Liver (tissue), 9 donors: ENCODE results near the gene HDAC9. TPM values are rescaled to one million over a fixed set of nuclear protein-coding genes. Genes with fewer than 3 reads are reported as not detected.

ENCODE experiments used
- DNase-seq: peaks from one replicate; pipeline ENCODE4 v3.0.0-alpha.2; 2017; ENCODE audit warnings: low spot score
- H3K27ac ChIP-seq, 2 donors: one replicate each; pipeline ENCODE4 v1.7.0; 2013; ENCODE audit warnings: inconsistent platforms in 2 of 2, low read length in 2 of 2, control low read depth in 1 of 2, low read depth in 1 of 2, mild to moderate bottlenecking in 1 of 2
- H3K27me3 ChIP-seq, 4 donors: one replicate each; pipeline versions ENCODE4 v1.6.1 to v1.7.0; 2013; ENCODE audit warnings: low read length in 3 of 4, inconsistent platforms in 1 of 4, mild to moderate bottlenecking in 1 of 4, moderate library complexity in 1 of 4; ENCODE audit not compliant: control insufficient read depth in 4 of 4, insufficient read depth in 4 of 4
- H3K36me3 ChIP-seq, 4 donors: one replicate each; pipeline versions ENCODE4 v1.6.1 to v1.7.0; 2013; ENCODE audit warnings: low read length in 3 of 4, mild to moderate bottlenecking in 3 of 4, low read depth in 1 of 4, moderate library complexity in 1 of 4; ENCODE audit not compliant: control insufficient read depth in 4 of 4, insufficient read depth in 3 of 4
- H3K4me1 ChIP-seq, 4 donors: one replicate each; pipeline versions ENCODE4 v1.6.1 to v1.7.0; 2013; ENCODE audit warnings: low read length in 3 of 4, mild to moderate bottlenecking in 3 of 4, moderate library complexity in 1 of 4; ENCODE audit not compliant: control insufficient read depth in 4 of 4, insufficient read depth in 4 of 4
- H3K4me3 ChIP-seq, 3 donors: one replicate each; pipeline versions ENCODE4 v1.6.1 to v1.7.0; 2013; ENCODE audit warnings: low read length in 3 of 3, control low read depth in 1 of 3, low read depth in 1 of 3, mild to moderate bottlenecking in 1 of 3
- H3K9ac ChIP-seq, 2 donors: one replicate each; pipeline ENCODE4 v1.7.0; 2013; ENCODE audit warnings: low read length in 2 of 2, mild to moderate bottlenecking in 2 of 2, moderate library complexity in 2 of 2, control low read depth in 1 of 2, low read depth in 1 of 2
- H3K9me3 ChIP-seq, 4 donors: one replicate each; pipeline versions ENCODE4 v1.6.1 to v1.7.0; 2013; ENCODE audit warnings: low read length in 3 of 4; ENCODE audit not compliant: control insufficient read depth in 4 of 4
- EGR1 ChIP-seq, 2 donors: IDR thresholded peaks; 2 replicates each; pipeline ENCODE4 v1.6.1; 2016 to 2018; ENCODE audit warnings: antibody characterized with exemption in 2 of 2, low read depth in 2 of 2
- FOXA1 ChIP-seq: IDR thresholded peaks from 2 replicates; pipeline ENCODE4 v1.6.1; 2016; ENCODE audit warnings: antibody characterized with exemption
- GABPA ChIP-seq, 2 donors: IDR thresholded peaks in 1 of 2; conservative IDR thresholded peaks in 1 of 2; 2 replicates each; pipeline ENCODE4 v1.6.1; 2016; ENCODE audit warnings: antibody characterized with exemption in 2 of 2, mild to moderate bottlenecking in 1 of 2, moderate library complexity in 1 of 2
- HNF4A ChIP-seq, 2 donors: conservative IDR thresholded peaks; 2 replicates each; pipeline ENCODE4 v1.6.1; 2016; ENCODE audit warnings: antibody characterized with exemption in 2 of 2, mild to moderate bottlenecking in 2 of 2
- HNF4G ChIP-seq: IDR thresholded peaks from 2 replicates; pipeline ENCODE4 v1.6.1; 2016; ENCODE audit warnings: antibody characterized with exemption
- RAD21 ChIP-seq, 2 donors: IDR thresholded peaks; 2 replicates each; pipeline ENCODE4 v1.6.1; 2016; ENCODE audit warnings: antibody characterized with exemption in 2 of 2, mild to moderate bottlenecking in 2 of 2
- SP1 ChIP-seq: IDR thresholded peaks from 2 replicates; pipeline ENCODE4 v1.6.1; 2018; ENCODE audit warnings: antibody characterized with exemption, mild to moderate bottlenecking
- TAF1 ChIP-seq: conservative IDR thresholded peaks from 2 replicates; pipeline ENCODE4 v1.6.1; 2016; ENCODE audit warnings: antibody characterized with exemption, mild to moderate bottlenecking
- YY1 ChIP-seq: IDR thresholded peaks from 2 replicates; pipeline ENCODE4 v1.6.1; 2016; ENCODE audit warnings: antibody characterized with exemption, mild to moderate bottlenecking
- WGBS: extraction: QIAGEN DNeasy Blood & Tissue Kit; methylation state at CpG from one replicate; pipeline ENCODE4 v1.1.7; 2013; 5-methylcytosine and 5-hydroxymethylcytosine counted together
- polyA plus RNA-seq, 2 donors: library from polyadenylated mRNA; stranded (reverse) in 1 of 2; unstranded in 1 of 2; fragments of 200-250 nt in 1 of 2; fragments of >200 nt in 1 of 2; fragmentation: Nextera tagmentation in 1 of 2; extraction: Ambion mirVana in 1 of 2; gene quantifications; one replicate each; pipeline versions ENCODE4 v1.2.1 to v1.2.3, GENCODE V29; 2013 to 2015
- total RNA-seq, 2 donors: library from RNA; depleted of rRNA; stranded (reverse); fragments of >200 nt; gene quantifications; one replicate each; pipeline ENCODE4 v1.2.3, GENCODE V29; 2014
- TF ChIP-seq, protein P1 (sequence below): IDR thresholded peaks from 2 replicates; pipeline ENCODE4 v1.6.1; 2016; ENCODE audit warnings: antibody characterized with exemption
- TF ChIP-seq, protein P2 (sequence below): IDR thresholded peaks from 2 replicates; pipeline ENCODE4 v1.6.1; 2016; ENCODE audit warnings: antibody characterized with exemption
- TF ChIP-seq, protein P3 (sequence below): IDR thresholded peaks from 2 replicates; pipeline ENCODE4 v1.6.1; 2016; ENCODE audit warnings: antibody characterized with exemption, mild to moderate bottlenecking
- TF ChIP-seq, protein P4 (sequence below): IDR thresholded peaks from 2 replicates; pipeline ENCODE4 v1.6.1; 2016; ENCODE audit warnings: antibody characterized with exemption
- donor health status: healthy.
- donor health status: healthy.
- donor health status: healthy.
- donor health status: healthy.
- donor health status: healthy.

The HDAC9 gene
- total and polyA plus RNA-seq, 4 donors, result 1.0 to 10.1 (median 2.3) TPM

DNA sequence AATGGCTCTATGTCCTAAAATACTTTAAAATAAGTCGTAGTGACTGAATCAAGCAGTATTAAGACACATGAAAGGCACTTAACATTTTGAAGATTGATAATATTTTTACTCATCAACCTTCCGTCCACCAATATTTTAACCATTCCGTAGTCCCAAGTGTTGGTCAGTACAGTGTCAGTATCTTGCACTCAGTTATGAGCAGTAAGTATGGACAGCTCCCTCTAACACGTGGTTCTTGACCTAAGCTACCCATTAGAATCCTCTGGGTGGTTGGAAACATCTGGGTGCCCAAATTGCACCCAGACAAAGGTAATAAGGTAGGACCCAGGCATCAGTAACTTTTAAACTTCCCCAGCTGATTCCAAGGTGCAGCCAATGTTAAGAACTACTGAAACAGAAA is 260.2 kb downstream of the HDAC9 start:
- H3K9me3 ChIP-seq, result no peaks in the 10 kb centered on the region
- H3K27ac ChIP-seq, result no peak overlapping the region
- no peak overlapping the region for H3K4me3 ChIP-seq
- no peaks in the 10 kb centered on the region for H3K4me1 ChIP-seq
- H3K27me3 ChIP-seq, result no peaks in the 10 kb centered on the region
- no peak for DNase-seq
- TF ChIP-seq RAD21 (IDR thresholded peaks at IDR 0.05), result no peak
- TF ChIP-seq, protein P1, sequence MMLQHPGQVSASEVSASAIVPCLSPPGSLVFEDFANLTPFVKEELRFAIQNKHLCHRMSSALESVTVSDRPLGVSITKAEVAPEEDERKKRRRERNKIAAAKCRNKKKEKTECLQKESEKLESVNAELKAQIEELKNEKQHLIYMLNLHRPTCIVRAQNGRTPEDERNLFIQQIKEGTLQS, result no peak
- TF ChIP-seq FOXA1, result no peak
- TF ChIP-seq, protein P2, sequence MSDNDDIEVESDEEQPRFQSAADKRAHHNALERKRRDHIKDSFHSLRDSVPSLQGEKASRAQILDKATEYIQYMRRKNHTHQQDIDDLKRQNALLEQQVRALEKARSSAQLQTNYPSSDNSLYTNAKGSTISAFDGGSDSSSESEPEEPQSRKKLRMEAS, result no peak
- WGBS, result 68% methylated on average over 4 of the region's 4 CpGs
- H3K9ac ChIP-seq, result no peak overlapping the region
- H3K36me3 ChIP-seq, result no peaks in the 10 kb centered on the region

DNA sequence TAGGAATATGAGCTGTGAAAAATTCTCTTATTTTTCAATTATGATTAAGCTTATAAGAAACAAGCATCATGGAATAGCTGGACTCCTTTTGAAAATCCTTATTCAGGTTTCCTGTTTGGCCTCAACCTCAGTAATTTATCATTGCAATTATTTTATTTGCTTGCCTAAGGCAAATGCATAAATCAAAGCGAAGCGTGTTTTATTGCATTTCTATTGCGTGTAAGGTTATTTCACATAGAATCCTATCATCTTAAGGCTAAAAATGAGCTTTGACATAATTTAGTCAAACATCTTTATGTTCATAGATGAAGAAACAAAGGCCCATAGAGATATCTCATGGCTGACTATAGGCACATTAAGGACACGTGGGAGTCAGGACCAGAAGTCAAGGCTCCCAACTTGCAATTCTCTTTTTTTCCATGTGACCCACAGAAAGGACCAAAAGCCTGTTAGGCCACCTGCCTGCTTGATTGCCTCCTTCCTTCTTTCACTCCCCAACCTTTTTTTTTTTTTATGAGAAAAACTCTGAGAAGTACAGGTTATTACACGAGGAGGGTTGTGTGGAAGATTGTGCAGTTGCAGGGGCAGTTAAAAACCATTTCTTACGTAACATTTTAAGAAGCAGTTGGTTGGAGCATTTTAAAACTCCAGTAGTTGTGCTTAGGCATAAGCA is 261.0 kb downstream of the HDAC9 start:
- 80% methylated on average over 6 of the region's 6 CpGs for WGBS

More for the DNA sequence above, 261.0 kb downstream of the HDAC9 start:
- Histone ChIP-seq H3K27me3 (no peaks in the 10 kb centered on the region), H3K4me1 (no peaks in the 10 kb centered on the region), H3K27ac (no peak overlapping the region), H3K9me3 (no peaks in the 10 kb centered on the region), H3K36me3 (no peaks in the 10 kb centered on the region), H3K4me3 (no peak overlapping the region), H3K9ac (no peak overlapping the region)
- TF ChIP-seq, protein P3, sequence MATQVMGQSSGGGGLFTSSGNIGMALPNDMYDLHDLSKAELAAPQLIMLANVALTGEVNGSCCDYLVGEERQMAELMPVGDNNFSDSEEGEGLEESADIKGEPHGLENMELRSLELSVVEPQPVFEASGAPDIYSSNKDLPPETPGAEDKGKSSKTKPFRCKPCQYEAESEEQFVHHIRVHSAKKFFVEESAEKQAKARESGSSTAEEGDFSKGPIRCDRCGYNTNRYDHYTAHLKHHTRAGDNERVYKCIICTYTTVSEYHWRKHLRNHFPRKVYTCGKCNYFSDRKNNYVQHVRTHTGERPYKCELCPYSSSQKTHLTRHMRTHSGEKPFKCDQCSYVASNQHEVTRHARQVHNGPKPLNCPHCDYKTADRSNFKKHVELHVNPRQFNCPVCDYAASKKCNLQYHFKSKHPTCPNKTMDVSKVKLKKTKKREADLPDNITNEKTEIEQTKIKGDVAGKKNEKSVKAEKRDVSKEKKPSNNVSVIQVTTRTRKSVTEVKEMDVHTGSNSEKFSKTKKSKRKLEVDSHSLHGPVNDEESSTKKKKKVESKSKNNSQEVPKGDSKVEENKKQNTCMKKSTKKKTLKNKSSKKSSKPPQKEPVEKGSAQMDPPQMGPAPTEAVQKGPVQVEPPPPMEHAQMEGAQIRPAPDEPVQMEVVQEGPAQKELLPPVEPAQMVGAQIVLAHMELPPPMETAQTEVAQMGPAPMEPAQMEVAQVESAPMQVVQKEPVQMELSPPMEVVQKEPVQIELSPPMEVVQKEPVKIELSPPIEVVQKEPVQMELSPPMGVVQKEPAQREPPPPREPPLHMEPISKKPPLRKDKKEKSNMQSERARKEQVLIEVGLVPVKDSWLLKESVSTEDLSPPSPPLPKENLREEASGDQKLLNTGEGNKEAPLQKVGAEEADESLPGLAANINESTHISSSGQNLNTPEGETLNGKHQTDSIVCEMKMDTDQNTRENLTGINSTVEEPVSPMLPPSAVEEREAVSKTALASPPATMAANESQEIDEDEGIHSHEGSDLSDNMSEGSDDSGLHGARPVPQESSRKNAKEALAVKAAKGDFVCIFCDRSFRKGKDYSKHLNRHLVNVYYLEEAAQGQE, result no peak
- no peak for TF ChIP-seq YY1
- TF ChIP-seq GABPA (IDR thresholded peaks at IDR 0.05 in 1 of 2, conservative IDR thresholded peaks at IDR 0.05 in 1 of 2), result no peak
- TF ChIP-seq, protein P1, result no peak
- TF ChIP-seq HNF4G, result no peak
- TF ChIP-seq HNF4A (conservative IDR thresholded peaks at IDR 0.05), result no peak
- no peak for TF ChIP-seq FOXA1
- TF ChIP-seq SP1, result no peak
- no peak for TF ChIP-seq TAF1
- no peak for TF ChIP-seq EGR1 (IDR thresholded peaks at IDR 0.05; ENCODE audit: low read depth in 2 of 2)
- TF ChIP-seq, protein P4, sequence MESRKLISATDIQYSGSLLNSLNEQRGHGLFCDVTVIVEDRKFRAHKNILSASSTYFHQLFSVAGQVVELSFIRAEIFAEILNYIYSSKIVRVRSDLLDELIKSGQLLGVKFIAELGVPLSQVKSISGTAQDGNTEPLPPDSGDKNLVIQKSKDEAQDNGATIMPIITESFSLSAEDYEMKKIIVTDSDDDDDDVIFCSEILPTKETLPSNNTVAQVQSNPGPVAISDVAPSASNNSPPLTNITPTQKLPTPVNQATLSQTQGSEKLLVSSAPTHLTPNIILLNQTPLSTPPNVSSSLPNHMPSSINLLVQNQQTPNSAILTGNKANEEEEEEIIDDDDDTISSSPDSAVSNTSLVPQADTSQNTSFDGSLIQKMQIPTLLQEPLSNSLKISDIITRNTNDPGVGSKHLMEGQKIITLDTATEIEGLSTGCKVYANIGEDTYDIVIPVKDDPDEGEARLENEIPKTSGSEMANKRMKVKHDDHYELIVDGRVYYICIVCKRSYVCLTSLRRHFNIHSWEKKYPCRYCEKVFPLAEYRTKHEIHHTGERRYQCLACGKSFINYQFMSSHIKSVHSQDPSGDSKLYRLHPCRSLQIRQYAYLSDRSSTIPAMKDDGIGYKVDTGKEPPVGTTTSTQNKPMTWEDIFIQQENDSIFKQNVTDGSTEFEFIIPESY, result no peak
- DNase-seq, result no peak
